Left lung (tissue), 10 donors: ENCODE results near the gene CYP2C19. TPM values are rescaled to one million over a fixed set of nuclear protein-coding genes. Genes with fewer than 3 reads are reported as not detected.
"Not testable (repeated sequence)": the region's sequence is repeated elsewhere in the genome, so short reads cannot be mapped to it uniquely, and the experiment has no call there.

ENCODE experiments used
- ATAC-seq: fragments of 200-7000 bp; cut with Tn5 transposase; one replicate; pipeline ENCODE4 v1.9.1; 2020; ENCODE audit warnings: moderate library complexity
- DNase-seq, 4 donors: peaks; one replicate each; pipeline ENCODE4 v3.0.0-alpha.2; 2013 to 2020
- H3K27ac ChIP-seq, 2 donors: fragments of 200-600 bp; sonication (generic) in 1 of 2; one replicate each; pipeline versions ENCODE4 v1.5.0 to v1.8.0; 2020 to 2021
- H3K27me3 ChIP-seq, 2 donors: fragments of 200-600 bp; sonication (generic) in 1 of 2; one replicate each; pipeline versions ENCODE4 v1.5.0 to v1.8.0; 2020 to 2021
- H3K36me3 ChIP-seq, 2 donors: fragments of 200-600 bp; sonication (generic) in 1 of 2; one replicate each; pipeline versions ENCODE4 v1.5.0 to v1.8.0; 2020 to 2021
- H3K4me1 ChIP-seq, 2 donors: fragments of 200-600 bp; one replicate each; pipeline ENCODE4 v1.8.0; 2021
- H3K4me3 ChIP-seq, 2 donors: fragments of 200-600 bp; sonication (generic) in 1 of 2; one replicate each; pipeline versions ENCODE4 v1.5.0 to v1.8.0; 2020 to 2021; ENCODE audit warnings: mild to moderate bottlenecking in 1 of 2
- H3K9me3 ChIP-seq, 2 donors: fragments of 200-600 bp; sonication (generic) in 1 of 2; one replicate each; pipeline versions ENCODE4 v1.5.0 to v1.8.0; 2020 to 2021
- CTCF ChIP-seq, 2 donors: fragments of 200-600 bp; sonication (generic) in 1 of 2; IDR thresholded peaks; one replicate each; pipeline versions ENCODE4 v1.5.0 to v1.8.0; 2021; ENCODE audit warnings: antibody characterized with exemption in 2 of 2
- intact Hi-C, 2 donors: fragments of 100-400 bp; cut with DNase I; formaldehyde crosslinking; loops; one replicate each; pipeline versions ENCODE4 v1.11.2 to v1.14.2; 2022
- polyA plus RNA-seq, 6 donors: library from polyadenylated mRNA; unstranded; fragments of 120-200 nt; gene quantifications; one replicate each; pipeline ENCODE4 v1.2.1, GENCODE V29; 2013; ENCODE audit not compliant: insufficient read length in 6 of 6
- total RNA-seq, 2 donors: library from RNA; stranded (reverse); fragmentation: NEBNext Ultra II Directional; extraction: Animal tissue kit (Norgen Biotek cat#: 25700); gene quantifications; one replicate each; pipeline ENCODE4 v1.2.1, GENCODE V29; 2021
- donor health status: DM: no; HTN: yes; CAD: no.
- donor health status: DM: no; HTN: no; CAD: no.

The CYP2C19 gene
- total and polyA plus RNA-seq, 8 donors: 0.11 to 0.61 (median 0.14) TPM; not detected in 3

- Histone ChIP-seq H3K4me1 (no peaks in the 10 kb centered on the region), H3K27me3 (no peaks in the 10 kb centered on the region), H3K4me3 (no peak overlapping the region), H3K27ac (no peak overlapping the region), H3K36me3 (no peaks in the 10 kb centered on the region), H3K9me3 (peaks cover 0 to 6% of the 10 kb centered on the region in 2 donors)
- intact Hi-C loops: no loop called here
- no peak for ATAC-seq
- no peak for TF ChIP-seq CTCF (IDR thresholded peaks at IDR 0.05)
- DNase-seq: no peak
These were observed 21.8 kb downstream of the CYP2C19 start for GRCh38 chr10:94784256-94784655.

- peaks cover 0 to 8% of the 10 kb centered on the region in 2 donors for H3K9me3 ChIP-seq
- intact Hi-C loops: no loop called here
- no peaks in the 10 kb centered on the region for H3K4me1 ChIP-seq
- H3K27ac ChIP-seq: no peak overlapping the region
- ATAC-seq (no peak), DNase-seq (no peak)
- TF ChIP-seq CTCF (IDR thresholded peaks at IDR 0.05): no peak
- no peaks in the 10 kb centered on the region for H3K27me3 ChIP-seq
- H3K4me3 ChIP-seq: no peak overlapping the region
- no peaks in the 10 kb centered on the region for H3K36me3 ChIP-seq
These were observed 22.7 kb downstream of the CYP2C19 start for GRCh38 chr10:94785211-94785610.

- H3K27ac ChIP-seq, H3K4me1 ChIP-seq, H3K27me3 ChIP-seq, H3K36me3 ChIP-seq, intact Hi-C loops, H3K4me3 ChIP-seq, ATAC-seq: not testable (repeated sequence)
- peaks cover 0 to 29% of the 10 kb centered on the region in 2 donors for H3K9me3 ChIP-seq
- peak in 1 of 4 donors; percentile 28 for DNase-seq
These were observed 38.1 kb downstream of the CYP2C19 start for GRCh38 chr10:94800551-94800950.

- DNase-seq: no peak
- H3K4me1 ChIP-seq: no peaks in the 10 kb centered on the region
- TF ChIP-seq CTCF (IDR thresholded peaks at IDR 0.05): no peak
- H3K9me3 ChIP-seq: peaks cover 0 to 22% of the 10 kb centered on the region in 2 donors
- ATAC-seq: no peak
- intact Hi-C loops: no loop called here
- no peaks in the 10 kb centered on the region for H3K27me3 ChIP-seq
- H3K4me3 ChIP-seq: no peak overlapping the region
- no peaks in the 10 kb centered on the region for H3K36me3 ChIP-seq
- no peak overlapping the region for H3K27ac ChIP-seq
These were observed 40.8 kb downstream of the CYP2C19 start for GRCh38 chr10:94803307-94803706.

- H3K27ac ChIP-seq, H3K27me3 ChIP-seq, H3K4me3 ChIP-seq, ATAC-seq, DNase-seq, H3K36me3 ChIP-seq, H3K4me1 ChIP-seq, intact Hi-C loops: not testable (repeated sequence)
- H3K9me3 ChIP-seq: peaks cover 0 to 24% of the 10 kb centered on the region in 2 donors
These were observed 67.5 kb downstream of the CYP2C19 start for GRCh38 chr10:94830025-94830424.

- no peaks in the 10 kb centered on the region for H3K36me3 ChIP-seq
- no peak for DNase-seq
- no peaks in the 10 kb centered on the region for H3K4me1 ChIP-seq
- ATAC-seq: no peak
- H3K9me3 ChIP-seq: peaks cover 0 to 5% of the 10 kb centered on the region in 2 donors
- intact Hi-C loops: no loop called here
- no peak for TF ChIP-seq CTCF (IDR thresholded peaks at IDR 0.05)
- no peak overlapping the region for H3K4me3 ChIP-seq
- H3K27ac ChIP-seq: no peak overlapping the region
- no peaks in the 10 kb centered on the region for H3K27me3 ChIP-seq
These were observed 83.7 kb downstream of the CYP2C19 start for GRCh38 chr10:94846204-94846603.
